Neural progenitor cell (in vitro differentiated cells): ENCODE results near the gene IHH. TPM values are rescaled to one million over a fixed set of nuclear protein-coding genes. Genes with fewer than 3 reads are reported as not detected.

Experiments
- DNase-seq: peaks from one replicate; pipeline ENCODE4 v3.0.0-alpha.2; 2016; ENCODE audit warnings: low spot score
- H2AFZ ChIP-seq: fragments of 200-600 bp; sonication (generic); replicated peaks from 2 replicates; pipeline ENCODE4 v1.6.1; 2016; ENCODE audit warnings: antibody characterized with exemption
- H3F3A ChIP-seq: fragments of 200-600 bp; sonication (generic); 2 replicates; pipeline ENCODE4 v1.6.1; 2016; ENCODE audit warnings: antibody characterized with exemption, low read depth
- H3K27ac ChIP-seq: fragments of 200-600 bp; sonication (generic); 2 replicates; pipeline ENCODE4 v1.5.1; 2016; ENCODE audit warnings: mild to moderate bottlenecking
- H3K27me3 ChIP-seq: fragments of 200-600 bp; sonication (generic); 2 replicates; pipeline ENCODE4 v1.6.1; 2016; ENCODE audit warnings: mild to moderate bottlenecking, moderate library complexity
- H3K36me3 ChIP-seq: fragments of 200-600 bp; sonication (generic); 2 replicates; pipeline ENCODE4 v1.5.1; 2016
- H3K4me1 ChIP-seq: fragments of 200-600 bp; sonication (generic); 2 replicates; pipeline ENCODE4 v1.6.1; 2016; ENCODE audit warnings: mixed run types
- H3K4me2 ChIP-seq: fragments of 200-600 bp; sonication (generic); 2 replicates; pipeline ENCODE4 v1.6.1; 2016
- H3K4me3 ChIP-seq: fragments of 200-600 bp; sonication (generic); 2 replicates; pipeline ENCODE4 v1.5.1; 2016
- H3K79me2 ChIP-seq: fragments of 200-600 bp; sonication (generic); 2 replicates; pipeline ENCODE4 v1.6.1; 2016; ENCODE audit warnings: low read depth
- H3K9ac ChIP-seq: fragments of 200-600 bp; sonication (generic); 2 replicates; pipeline ENCODE4 v1.6.1; 2016
- H3K9me3 ChIP-seq: fragments of 200-600 bp; sonication (generic); 2 replicates; pipeline ENCODE4 v1.5.1; 2016; ENCODE audit warnings: low read depth
- H4K20me1 ChIP-seq: fragments of 200-600 bp; sonication (generic); 2 replicates; pipeline ENCODE4 v1.6.1; 2016; ENCODE audit warnings: low read depth
- H3K27ac Mint-ChIP-seq: 3 replicates; pipeline ENCODE4 v1.8.0; 2021; ENCODE audit warnings: mixed read lengths
- H3K27me3 Mint-ChIP-seq: 2 replicates; pipeline ENCODE4 v1.8.0; 2022; ENCODE audit warnings: low read depth, mild to moderate bottlenecking, inconsistent platforms, moderate library complexity, mixed read lengths; ENCODE audit not compliant: insufficient read depth
- H3K36me3 Mint-ChIP-seq: 3 replicates; pipeline ENCODE4 v1.8.0; 2021; ENCODE audit warnings: mixed read lengths
- H3K4me1 Mint-ChIP-seq: 3 replicates; pipeline ENCODE4 v1.8.0; 2021; ENCODE audit warnings: mixed read lengths
- H3K4me3 Mint-ChIP-seq: 3 replicates; pipeline ENCODE4 v1.8.0; 2021; ENCODE audit warnings: mild to moderate bottlenecking, moderate library complexity, mixed read lengths
- H3K9me3 Mint-ChIP-seq: 3 replicates; pipeline ENCODE4 v1.8.0; 2020; ENCODE audit warnings: mixed read lengths
- EZH2 ChIP-seq: fragments of 200-600 bp; sonication (generic); IDR thresholded peaks from 2 replicates; pipeline ENCODE4 v1.6.1; 2017; ENCODE audit warnings: antibody characterized with exemption, mild to moderate bottlenecking, moderate library complexity
- EZH2phosphoT487 ChIP-seq: fragments of 200-600 bp; sonication (generic); IDR thresholded peaks from 2 replicates; pipeline ENCODE4 v1.6.1; 2017; ENCODE audit warnings: antibody characterized with exemption
- total RNA-seq: library from RNA; depleted of rRNA; stranded (reverse); fragments of >200 nt; gene quantifications from 2 replicates; pipeline ENCODE4 v1.2.3, GENCODE V29; 2015; ENCODE audit warnings: low replicate concordance
- TF ChIP-seq, protein P1 (sequence below): fragments of 200-600 bp; sonication (generic); IDR thresholded peaks from 2 replicates; pipeline ENCODE4 v1.5.1; 2017; ENCODE audit warnings: antibody characterized with exemption, mild to moderate bottlenecking

Gene IHH
- total RNA-seq, 1 donor from 2014 or later, result not detected

GRCh38 chr2:219020604-219021365 lies 39.9 kb downstream of the IHH start:
- no peaks in the 10 kb centered on the region for H4K20me1 ChIP-seq
- DNase-seq, result no peak
- no peak overlapping the region for H3K4me3 ChIP-seq
- peaks cover 25% of the 10 kb centered on the region for H3K27me3 ChIP-seq
- no peaks in the 10 kb centered on the region for H3K36me3 ChIP-seq
- TF ChIP-seq EZH2phosphoT487 (no peak), EZH2 (no peak)
- TF ChIP-seq, protein P1, sequence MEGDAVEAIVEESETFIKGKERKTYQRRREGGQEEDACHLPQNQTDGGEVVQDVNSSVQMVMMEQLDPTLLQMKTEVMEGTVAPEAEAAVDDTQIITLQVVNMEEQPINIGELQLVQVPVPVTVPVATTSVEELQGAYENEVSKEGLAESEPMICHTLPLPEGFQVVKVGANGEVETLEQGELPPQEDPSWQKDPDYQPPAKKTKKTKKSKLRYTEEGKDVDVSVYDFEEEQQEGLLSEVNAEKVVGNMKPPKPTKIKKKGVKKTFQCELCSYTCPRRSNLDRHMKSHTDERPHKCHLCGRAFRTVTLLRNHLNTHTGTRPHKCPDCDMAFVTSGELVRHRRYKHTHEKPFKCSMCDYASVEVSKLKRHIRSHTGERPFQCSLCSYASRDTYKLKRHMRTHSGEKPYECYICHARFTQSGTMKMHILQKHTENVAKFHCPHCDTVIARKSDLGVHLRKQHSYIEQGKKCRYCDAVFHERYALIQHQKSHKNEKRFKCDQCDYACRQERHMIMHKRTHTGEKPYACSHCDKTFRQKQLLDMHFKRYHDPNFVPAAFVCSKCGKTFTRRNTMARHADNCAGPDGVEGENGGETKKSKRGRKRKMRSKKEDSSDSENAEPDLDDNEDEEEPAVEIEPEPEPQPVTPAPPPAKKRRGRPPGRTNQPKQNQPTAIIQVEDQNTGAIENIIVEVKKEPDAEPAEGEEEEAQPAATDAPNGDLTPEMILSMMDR, result no peak
- no peak overlapping the region for H3K4me2 ChIP-seq
- no peak overlapping the region for H2AFZ ChIP-seq
- Mint-ChIP-seq H3K27ac (no peak overlapping the region), H3K4me1 (peaks cover 2% of the 10 kb centered on the region), H3K36me3 (no peaks in the 10 kb centered on the region), H3K4me3 (no peak overlapping the region), H3K27me3 (peaks cover 8% of the 10 kb centered on the region), H3K9me3 (no peaks in the 10 kb centered on the region)
- H3K9me3 ChIP-seq, result no peaks in the 10 kb centered on the region
- no peak overlapping the region for H3K27ac ChIP-seq
- no peak overlapping the region for H3K9ac ChIP-seq
- H3F3A ChIP-seq, result no peaks in the 10 kb centered on the region
- H3K79me2 ChIP-seq, result no peaks in the 10 kb centered on the region
- H3K4me1 ChIP-seq, result peaks cover 3% of the 10 kb centered on the region

DNA sequence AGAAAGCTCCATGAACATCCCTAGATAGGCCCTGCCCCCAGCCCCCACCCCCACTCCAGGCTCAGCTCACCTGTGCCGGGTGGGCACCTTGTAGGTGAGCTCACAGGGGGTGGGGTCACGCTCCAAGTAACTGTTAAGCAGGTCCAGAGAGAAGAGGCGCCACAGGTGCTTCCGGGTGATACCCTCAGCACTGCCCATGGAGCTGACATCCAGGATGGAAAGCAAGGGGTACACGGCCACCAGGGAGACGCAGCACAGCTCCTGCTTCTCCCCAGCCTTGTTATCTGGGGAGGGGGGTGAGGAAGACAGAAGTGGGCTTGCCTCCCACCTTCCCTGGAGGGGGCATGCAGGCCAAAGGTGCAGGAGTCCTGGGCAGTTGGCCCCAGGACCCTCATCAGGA lies 41.3 kb downstream of the IHH start:
- no peak overlapping the region for H3K4me3 ChIP-seq
- peaks cover 16% of the 10 kb centered on the region for H3K27me3 Mint-ChIP-seq
- no peaks in the 10 kb centered on the region for H3K36me3 ChIP-seq
- no peaks in the 10 kb centered on the region for H3K9me3 Mint-ChIP-seq
- H3K9me3 ChIP-seq, result no peaks in the 10 kb centered on the region
- no peak overlapping the region for H3K27ac ChIP-seq
- no peaks in the 10 kb centered on the region for H4K20me1 ChIP-seq
- no peaks in the 10 kb centered on the region for H3F3A ChIP-seq
- H2AFZ ChIP-seq, result no peak overlapping the region
- no peak overlapping the region for H3K9ac ChIP-seq
- no peak for DNase-seq
- H3K4me1 Mint-ChIP-seq, result peaks cover 2% of the 10 kb centered on the region
- no peaks in the 10 kb centered on the region for H3K79me2 ChIP-seq
- peaks cover 3% of the 10 kb centered on the region for H3K4me1 ChIP-seq
- TF ChIP-seq EZH2 (no peak), EZH2phosphoT487 (no peak)
- TF ChIP-seq, protein P1, result no peak
- no peak overlapping the region for H3K4me3 Mint-ChIP-seq
- no peak overlapping the region for H3K27ac Mint-ChIP-seq
- H3K36me3 Mint-ChIP-seq, result no peaks in the 10 kb centered on the region
- peaks cover 39% of the 10 kb centered on the region for H3K27me3 ChIP-seq
- H3K4me2 ChIP-seq, result no peak overlapping the region

GRCh38 chr2:219018726-219019125 lies 42.0 kb downstream of the IHH start:
- no peak overlapping the region for H3K9ac ChIP-seq
- no peaks in the 10 kb centered on the region for H3F3A ChIP-seq
- H3K4me1 ChIP-seq, result no peaks in the 10 kb centered on the region
- no peak overlapping the region for H3K27ac ChIP-seq
- Mint-ChIP-seq H3K27ac (no peak overlapping the region), H3K4me1 (peaks cover 2% of the 10 kb centered on the region), H3K4me3 (no peak overlapping the region), H3K27me3 (peaks cover 16% of the 10 kb centered on the region), H3K36me3 (no peaks in the 10 kb centered on the region), H3K9me3 (no peaks in the 10 kb centered on the region)
- H3K79me2 ChIP-seq, result no peaks in the 10 kb centered on the region
- peaks cover 46% of the 10 kb centered on the region for H3K27me3 ChIP-seq
- H3K36me3 ChIP-seq, result no peaks in the 10 kb centered on the region
- DNase-seq, result no peak
- H4K20me1 ChIP-seq, result no peaks in the 10 kb centered on the region
- no peak overlapping the region for H3K4me2 ChIP-seq
- no peak for TF ChIP-seq EZH2
- TF ChIP-seq EZH2phosphoT487, result no peak
- TF ChIP-seq, protein P1, result no peak
- H2AFZ ChIP-seq, result no peak overlapping the region
- no peaks in the 10 kb centered on the region for H3K9me3 ChIP-seq
- no peak overlapping the region for H3K4me3 ChIP-seq
